Endodermal cell (in vitro differentiated cells): Measurements from ENCODE around the gene HLCS. TPM values are rescaled to one million over a fixed set of nuclear protein-coding genes. Genes with fewer than 3 reads are reported as not detected.

Experiments
- DNase-seq: peaks from one replicate; pipeline ENCODE4 v3.0.0-alpha.2; 2017
- H3K27ac ChIP-seq: 2 replicates; pipeline ENCODE4 v1.5.1; 2013; ENCODE audit warnings: mild to moderate bottlenecking, low read depth, low read length, moderate library complexity
- H3K27me3 ChIP-seq: 2 replicates; pipeline ENCODE4 v1.6.1; 2013; ENCODE audit warnings: mild to moderate bottlenecking, low read length, moderate library complexity; ENCODE audit not compliant: insufficient read depth, control insufficient read depth, poor library complexity, severe bottlenecking
- H3K36me3 ChIP-seq: 2 replicates; pipeline ENCODE4 v1.7.0; 2013; ENCODE audit warnings: mild to moderate bottlenecking, low read length, moderate library complexity; ENCODE audit not compliant: control insufficient read depth, insufficient read depth
- H3K4me1 ChIP-seq: one replicate; pipeline ENCODE4 v1.7.0; 2013; ENCODE audit warnings: low read length; ENCODE audit not compliant: control insufficient read depth, insufficient read depth
- H3K4me3 ChIP-seq: 2 replicates; pipeline ENCODE4 v1.5.1; 2013; ENCODE audit warnings: mild to moderate bottlenecking, low read length, moderate library complexity
- H3K9ac ChIP-seq: 2 replicates; pipeline ENCODE4 v1.6.1; 2013; ENCODE audit warnings: mild to moderate bottlenecking, low read length, moderate library complexity; ENCODE audit not compliant: poor library complexity, severe bottlenecking; ENCODE audit errors: extremely low read depth
- H3K9me3 ChIP-seq: 2 replicates; pipeline ENCODE4 v1.6.1; 2013; ENCODE audit warnings: mild to moderate bottlenecking, low read length, moderate library complexity; ENCODE audit not compliant: control insufficient read depth
- H3K27ac Mint-ChIP-seq: 2 replicates; pipeline ENCODE4 v1.8.0; 2020; ENCODE audit warnings: mixed read lengths
- H3K27me3 Mint-ChIP-seq: 2 replicates; pipeline ENCODE4 v1.8.0; 2021; ENCODE audit warnings: mild to moderate bottlenecking, mixed read lengths; ENCODE audit not compliant: insufficient read depth
- H3K36me3 Mint-ChIP-seq: 2 replicates; pipeline ENCODE4 v1.8.0; 2020; ENCODE audit warnings: low read depth, mixed read lengths
- H3K4me1 Mint-ChIP-seq: 2 replicates; pipeline ENCODE4 v1.8.0; 2020; ENCODE audit warnings: mixed read lengths
- H3K4me3 Mint-ChIP-seq: 2 replicates; pipeline ENCODE4 v1.8.0; 2020; ENCODE audit warnings: mild to moderate bottlenecking, moderate library complexity, mixed read lengths
- H3K9me3 Mint-ChIP-seq: 2 replicates; pipeline ENCODE4 v1.8.0; 2020; ENCODE audit warnings: mild to moderate bottlenecking, mixed read lengths
- WGBS, 2 experiments: methylation state at CpG; one replicate each; pipeline versions ENCODE4 v1.1.5 to v1.1.7; 2013; ENCODE audit warnings: missing lambda C conversion rate in 2 of 2, mixed read lengths in 1 of 2; ENCODE audit not compliant: insufficient coverage in 1 of 2, insufficient read length in 1 of 2; 5-methylcytosine and 5-hydroxymethylcytosine counted together
- total RNA-seq, 2 donors: library from RNA; stranded (reverse); fragmentation: NEBNext Ultra II Directional in 1 of 2; extraction: Animal tissue kit (Norgen Biotek cat#: 25700) in 1 of 2; gene quantifications; 2 replicates in 1 of 2; 3 replicates in 1 of 2; pipeline ENCODE4 v1.2.1, GENCODE V29; 2021
- TF ChIP-seq, protein P1 (sequence below): fragments of 200-600 bp; sonication (generic); conservative IDR thresholded peaks from 2 replicates; pipeline ENCODE4 v1.5.0; 2021; ENCODE audit warnings: antibody characterized with exemption, mild to moderate bottlenecking

The HLCS gene
- total RNA-seq, 2 donors from 2014 or later: 25.0 to 30.1 TPM

- Mint-ChIP-seq H3K27ac (no peak overlapping the region), H3K27me3 (no peaks in the 10 kb centered on the region), H3K4me3 (no peak overlapping the region), H3K4me1 (no peaks in the 10 kb centered on the region), H3K9me3 (no peaks in the 10 kb centered on the region), H3K36me3 (peaks cover 5% of the 10 kb centered on the region)
- no peak for DNase-seq
- H3K4me3 ChIP-seq: no peak overlapping the region
- H3K9ac ChIP-seq: no peak overlapping the region
- no peak overlapping the region for H3K27ac ChIP-seq
- no peaks in the 10 kb centered on the region for H3K4me1 ChIP-seq
- peaks cover 4% of the 10 kb centered on the region for H3K9me3 ChIP-seq
- TF ChIP-seq, protein P1, sequence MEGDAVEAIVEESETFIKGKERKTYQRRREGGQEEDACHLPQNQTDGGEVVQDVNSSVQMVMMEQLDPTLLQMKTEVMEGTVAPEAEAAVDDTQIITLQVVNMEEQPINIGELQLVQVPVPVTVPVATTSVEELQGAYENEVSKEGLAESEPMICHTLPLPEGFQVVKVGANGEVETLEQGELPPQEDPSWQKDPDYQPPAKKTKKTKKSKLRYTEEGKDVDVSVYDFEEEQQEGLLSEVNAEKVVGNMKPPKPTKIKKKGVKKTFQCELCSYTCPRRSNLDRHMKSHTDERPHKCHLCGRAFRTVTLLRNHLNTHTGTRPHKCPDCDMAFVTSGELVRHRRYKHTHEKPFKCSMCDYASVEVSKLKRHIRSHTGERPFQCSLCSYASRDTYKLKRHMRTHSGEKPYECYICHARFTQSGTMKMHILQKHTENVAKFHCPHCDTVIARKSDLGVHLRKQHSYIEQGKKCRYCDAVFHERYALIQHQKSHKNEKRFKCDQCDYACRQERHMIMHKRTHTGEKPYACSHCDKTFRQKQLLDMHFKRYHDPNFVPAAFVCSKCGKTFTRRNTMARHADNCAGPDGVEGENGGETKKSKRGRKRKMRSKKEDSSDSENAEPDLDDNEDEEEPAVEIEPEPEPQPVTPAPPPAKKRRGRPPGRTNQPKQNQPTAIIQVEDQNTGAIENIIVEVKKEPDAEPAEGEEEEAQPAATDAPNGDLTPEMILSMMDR: no peak
- H3K36me3 ChIP-seq: no peaks in the 10 kb centered on the region
- no peaks in the 10 kb centered on the region for H3K27me3 ChIP-seq
- WGBS, 2 experiments: 89 to 100% methylated on average over 2 to 3 of the region's 3 CpGs
Measured at GRCh38 chr21:36904093-36904666, 62.3 kb downstream of the HLCS start.

DNA sequence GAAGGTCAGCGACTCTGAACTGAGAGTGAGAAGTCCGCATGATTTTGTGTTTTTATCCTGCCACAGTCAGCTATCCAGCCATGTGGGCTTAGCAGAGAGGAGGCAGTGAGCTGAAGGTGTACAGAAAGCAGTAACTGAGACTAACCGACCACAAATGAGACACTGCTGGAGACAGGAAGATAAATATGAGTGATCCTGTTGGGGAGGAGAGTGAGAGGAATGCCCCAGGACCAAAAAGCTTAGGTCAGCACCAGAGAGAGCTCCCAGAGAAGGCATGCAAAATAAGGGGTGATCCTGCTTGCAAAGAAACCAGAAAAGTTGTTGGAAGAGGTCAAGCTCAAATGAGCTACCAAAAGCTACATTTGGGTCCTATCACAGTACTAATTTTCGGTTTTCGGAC lies 63.7 kb downstream of the HLCS start:
- H3K9me3 Mint-ChIP-seq: no peaks in the 10 kb centered on the region
- WGBS, 2 experiments: 91 to 94% methylated on average over 3 to 5 of the region's 5 CpGs
- H3K27ac Mint-ChIP-seq: no peak overlapping the region

DNA sequence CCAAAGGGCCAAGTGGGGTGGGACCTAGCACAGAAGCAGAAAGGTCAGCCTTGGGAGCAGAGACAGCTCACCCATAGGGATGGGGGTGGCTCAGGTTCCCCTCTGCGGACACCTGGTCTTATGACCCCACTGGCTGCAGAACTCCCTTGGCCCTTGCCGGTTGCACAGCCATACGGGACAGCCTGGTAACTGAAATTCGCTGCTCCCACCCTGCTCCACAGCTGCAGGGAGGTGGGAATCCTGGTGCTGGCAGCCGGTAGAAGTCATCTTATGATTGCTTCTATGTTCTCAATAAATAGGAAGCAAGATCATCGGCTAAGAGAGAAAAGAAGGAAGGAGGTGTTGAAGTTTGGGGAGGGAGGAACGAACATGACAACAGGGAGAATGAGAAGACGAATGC lies 64.1 kb downstream of the HLCS start:
- H3K4me1 Mint-ChIP-seq: no peaks in the 10 kb centered on the region
- no peaks in the 10 kb centered on the region for H3K27me3 Mint-ChIP-seq
- TF ChIP-seq, protein P1: no peak
- H3K27ac ChIP-seq: no peak overlapping the region
- no peaks in the 10 kb centered on the region for H3K4me1 ChIP-seq
- peaks cover 2% of the 10 kb centered on the region for H3K36me3 Mint-ChIP-seq
- H3K27ac Mint-ChIP-seq: no peak overlapping the region
- no peaks in the 10 kb centered on the region for H3K36me3 ChIP-seq
- no peak overlapping the region for H3K4me3 ChIP-seq
- H3K9me3 ChIP-seq: no peaks in the 10 kb centered on the region
- no peaks in the 10 kb centered on the region for H3K9me3 Mint-ChIP-seq
- H3K9ac ChIP-seq: no peak overlapping the region
- H3K27me3 ChIP-seq: no peaks in the 10 kb centered on the region
- no peak overlapping the region for H3K4me3 Mint-ChIP-seq
- DNase-seq: no peak
- 89 to 91% methylated on average over 8 of the region's 8 CpGs for WGBS, 2 experiments

More for the DNA sequence above, 63.7 kb downstream of the HLCS start:
- Histone ChIP-seq H3K27me3 (no peaks in the 10 kb centered on the region), H3K27ac (no peak overlapping the region), H3K9ac (no peak overlapping the region), H3K9me3 (no peaks in the 10 kb centered on the region), H3K4me1 (no peaks in the 10 kb centered on the region), H3K4me3 (no peak overlapping the region), H3K36me3 (no peaks in the 10 kb centered on the region)
- no peaks in the 10 kb centered on the region for H3K27me3 Mint-ChIP-seq
- no peaks in the 10 kb centered on the region for H3K4me1 Mint-ChIP-seq
- no peak for DNase-seq
- H3K4me3 Mint-ChIP-seq: no peak overlapping the region
- TF ChIP-seq, protein P1: no peak
- H3K36me3 Mint-ChIP-seq: peaks cover 2% of the 10 kb centered on the region
